ENCODE data around the gene SPR.

Gene SPR

GRCh38 chr2:72915320-72915906 is 28.2 kb downstream of the SPR start:
- no peak for DNase-seq (ENCODE audit: low read depth in 2 of 2)

DNA sequence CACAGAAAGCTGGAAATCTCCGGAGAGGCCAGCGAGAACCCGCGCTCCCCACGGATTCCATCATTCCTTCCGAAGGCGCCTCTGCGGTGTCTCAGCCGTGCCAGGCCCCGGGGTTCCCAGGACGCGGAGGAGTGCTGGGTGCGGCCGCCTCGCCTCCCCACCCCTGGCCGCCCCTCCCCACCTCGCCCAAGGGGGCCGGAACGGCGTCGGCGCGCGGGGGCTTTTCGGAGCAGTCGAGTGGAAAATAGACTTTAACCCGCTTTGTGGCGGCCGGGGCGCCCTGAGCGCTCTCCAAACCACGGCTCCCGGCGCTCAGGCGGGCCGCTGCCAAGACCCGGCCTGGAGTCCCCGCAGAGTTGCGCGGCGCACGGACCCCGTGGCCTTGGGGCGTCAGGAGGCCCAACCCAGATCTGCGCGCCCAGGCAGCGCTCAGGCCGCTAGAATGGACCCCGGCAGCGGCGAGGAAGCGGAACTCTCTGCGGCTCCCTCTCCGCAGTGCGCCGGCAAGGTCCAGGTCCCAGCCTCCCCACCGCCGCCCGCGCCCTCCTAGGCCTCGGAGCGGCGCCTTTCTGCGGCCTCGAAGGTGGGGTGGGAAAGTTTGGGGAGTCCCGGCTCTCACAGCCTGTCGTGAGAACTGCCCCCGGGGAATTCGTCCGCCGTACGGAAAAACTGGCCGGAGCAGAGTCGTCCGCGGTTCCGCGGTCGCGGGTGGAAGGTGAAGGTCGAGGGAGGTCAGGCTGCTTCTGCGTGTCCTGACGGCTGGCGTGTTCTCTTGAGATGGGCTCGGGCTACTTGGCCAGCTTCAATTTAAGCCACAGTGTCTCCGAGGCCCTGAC is 28.9 kb downstream of the SPR start:
- DNase-seq (ENCODE audit: low read depth in 2 of 2), result peak in 1 of 2 experiments; percentile 40

DNA sequence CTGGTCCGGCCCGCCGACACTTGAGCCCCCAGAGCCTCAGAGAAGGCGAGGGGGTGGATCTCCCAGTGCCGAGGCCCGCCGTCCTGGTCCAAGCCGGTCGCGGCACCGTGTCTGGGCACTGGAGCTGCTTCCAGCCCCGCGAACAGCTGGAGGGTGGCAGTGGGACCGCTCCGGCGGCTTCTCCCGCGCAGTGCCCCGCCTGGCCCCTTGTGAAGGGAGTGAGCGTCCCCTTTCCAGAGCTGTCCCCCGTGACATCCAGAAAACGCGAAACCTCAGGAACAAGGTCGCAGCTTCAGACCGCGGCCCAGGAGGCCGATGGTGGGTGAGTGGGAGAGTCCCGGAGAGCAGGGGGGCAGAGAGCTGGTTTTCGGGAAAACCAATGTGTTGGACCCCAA is 29.5 kb downstream of the SPR start:
- no peak for DNase-seq (ENCODE audit: low read depth in 2 of 2)

GRCh38 chr2:72917138-72917876 is 30.1 kb downstream of the SPR start, which contains the start of gene EMX1:
Gene EMX1 (plus strand): TSS chr2:72917519. CDS start chr2:72917853, 334 bp downstream.
- DNase-seq (ENCODE audit: low read depth in 2 of 2), result peak in 1 of 2 experiments; percentile 29

DNA sequence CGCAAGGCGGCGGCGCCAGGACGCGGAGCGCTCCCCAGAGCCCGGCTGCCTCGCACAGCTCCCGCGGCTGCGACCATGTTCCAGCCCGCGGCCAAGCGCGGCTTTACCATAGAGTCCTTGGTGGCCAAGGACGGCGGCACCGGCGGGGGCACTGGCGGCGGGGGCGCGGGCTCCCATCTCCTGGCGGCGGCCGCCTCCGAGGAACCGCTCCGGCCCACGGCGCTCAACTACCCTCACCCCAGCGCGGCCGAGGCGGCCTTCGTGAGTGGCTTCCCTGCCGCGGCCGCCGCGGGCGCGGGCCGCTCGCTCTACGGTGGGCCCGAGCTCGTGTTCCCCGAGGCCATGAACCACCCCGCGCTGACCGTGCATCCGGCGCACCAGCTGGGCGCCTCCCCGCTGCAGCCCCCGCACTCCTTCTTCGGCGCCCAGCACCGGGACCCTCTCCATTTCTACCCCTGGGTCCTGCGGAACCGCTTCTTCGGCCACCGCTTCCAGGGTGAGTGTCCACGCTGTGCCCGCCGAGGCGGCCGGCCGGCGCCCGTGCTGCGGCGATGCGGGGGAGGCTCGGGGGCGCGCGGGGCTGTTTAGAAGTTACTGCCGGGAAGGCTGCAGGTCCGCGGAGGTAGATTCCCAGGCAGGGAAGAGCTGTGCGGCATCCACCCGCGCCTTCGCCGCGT is 30.8 kb downstream of the SPR start:
- DNase-seq (ENCODE audit: low read depth in 2 of 2), result no peak

GRCh38 chr2:72919414-72920317 is 32.5 kb downstream of the SPR start:
- DNase-seq (ENCODE audit: low read depth in 2 of 2), result no peak

DNA sequence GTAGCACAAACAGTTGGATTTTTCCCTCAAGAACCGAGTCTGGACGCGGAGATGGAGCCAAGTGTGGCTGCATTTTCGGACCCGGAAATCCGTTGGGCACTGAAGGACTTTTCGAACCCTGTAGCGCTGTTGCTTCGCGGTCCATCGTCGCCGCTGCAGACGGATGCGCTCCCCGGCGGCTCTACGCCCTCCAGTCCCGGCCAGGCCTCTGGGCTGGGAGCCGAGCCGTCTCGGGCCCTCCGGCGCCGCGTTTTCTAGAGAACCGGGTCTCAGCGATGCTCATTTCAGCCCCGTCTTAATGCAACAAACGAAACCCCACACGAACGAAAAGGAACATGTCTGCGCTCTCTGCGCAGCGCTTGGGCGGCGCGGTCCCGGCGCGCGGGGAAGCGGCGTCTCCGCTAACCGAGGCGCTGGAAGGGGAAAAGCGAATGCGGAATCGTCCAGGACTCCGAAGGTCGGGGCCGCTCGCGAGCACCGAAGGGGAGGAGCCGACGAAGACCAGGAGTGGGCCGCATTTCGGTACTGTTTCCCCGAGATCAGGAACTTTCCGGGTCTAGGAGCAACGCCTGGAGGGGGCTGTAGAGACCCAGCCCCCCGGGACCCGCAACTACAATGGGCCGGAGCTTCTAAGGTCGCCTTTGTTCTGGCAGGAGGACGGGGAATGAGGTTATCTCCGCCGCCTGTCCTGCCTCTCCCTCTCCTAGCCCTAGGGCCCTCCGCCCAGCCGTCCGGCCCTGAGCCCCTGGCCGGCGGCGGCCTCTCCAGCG is 33.3 kb downstream of the SPR start:
- DNase-seq (ENCODE audit: low read depth in 2 of 2), result no peak

GRCh38 chr2:72921088-72921851 is 34.1 kb downstream of the SPR start:
- no peak for DNase-seq (ENCODE audit: low read depth in 2 of 2)

GRCh38 chr2:72921853-72922252 is 34.6 kb downstream of the SPR start:
- DNase-seq (ENCODE audit: low read depth in 2 of 2), result no peak

DNA sequence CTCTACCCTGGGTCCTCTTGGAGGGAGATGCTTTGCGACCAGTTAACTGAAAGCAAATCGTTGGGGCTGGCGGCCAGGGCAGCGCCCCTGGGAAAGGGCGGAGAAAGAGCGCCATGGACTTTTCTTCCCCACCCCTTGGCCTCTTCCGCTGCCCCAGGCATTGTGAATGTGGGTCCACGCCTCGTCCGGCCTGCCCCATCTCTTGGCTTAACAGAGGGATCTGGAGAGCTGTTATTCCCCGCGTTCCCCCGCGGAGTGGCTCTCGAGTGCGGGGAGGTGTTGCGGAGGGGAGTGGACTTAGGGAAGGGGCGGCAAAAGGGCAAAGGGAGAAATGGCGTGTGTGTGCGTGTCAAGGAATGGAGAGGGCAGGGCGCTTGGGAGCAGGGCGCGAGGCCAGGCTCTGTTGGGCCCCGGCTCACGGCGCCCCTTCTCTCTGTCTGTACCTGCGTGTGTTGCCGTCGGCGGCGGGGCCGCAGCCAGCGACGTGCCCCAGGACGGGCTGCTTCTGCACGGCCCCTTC is 36.7 kb downstream of the SPR start:
- no peak for DNase-seq (ENCODE audit: low read depth in 2 of 2)

DNA sequence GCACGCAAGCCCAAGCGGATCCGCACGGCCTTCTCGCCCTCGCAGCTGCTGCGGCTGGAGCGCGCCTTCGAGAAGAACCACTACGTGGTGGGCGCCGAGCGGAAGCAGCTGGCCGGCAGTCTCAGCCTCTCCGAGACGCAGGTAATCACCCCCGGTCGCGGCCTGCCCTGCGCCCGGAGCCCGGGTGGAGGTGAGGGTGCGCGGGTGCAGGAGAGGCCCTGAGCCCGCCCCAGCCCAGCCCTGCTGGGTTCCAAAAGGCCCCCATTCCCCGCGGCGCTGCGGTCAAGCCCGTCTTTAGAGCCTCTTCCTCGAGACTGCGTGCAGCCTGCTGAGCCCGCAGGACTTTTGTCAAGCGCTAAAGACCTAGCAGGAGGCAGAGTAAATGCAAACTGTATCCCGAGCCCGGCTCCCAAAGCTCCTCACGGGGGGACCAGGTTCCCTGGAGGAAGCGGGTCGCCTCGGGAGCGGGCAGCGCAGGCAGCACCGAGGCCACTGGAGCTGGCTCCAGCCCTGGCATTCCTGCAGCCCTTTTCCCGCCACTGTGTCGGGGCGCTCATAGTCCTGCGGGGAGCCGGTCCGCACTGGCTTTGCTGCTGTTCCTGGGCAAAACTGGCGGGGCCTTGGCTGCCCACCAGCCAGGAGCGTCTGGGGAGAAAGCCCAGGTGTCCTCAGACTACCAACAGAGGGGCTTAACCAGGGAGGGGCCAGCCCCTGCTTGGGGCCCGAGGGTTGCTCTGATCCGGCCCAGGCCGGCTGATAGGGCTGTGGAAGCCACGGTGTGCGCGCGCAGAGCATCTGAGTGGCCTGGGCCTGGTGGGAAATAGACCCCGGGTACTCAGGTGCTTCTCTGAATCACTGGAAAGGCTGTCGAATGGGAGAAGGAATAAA is 37.4 kb downstream of the SPR start:
- no peak for DNase-seq (ENCODE audit: low read depth in 2 of 2)

DNA sequence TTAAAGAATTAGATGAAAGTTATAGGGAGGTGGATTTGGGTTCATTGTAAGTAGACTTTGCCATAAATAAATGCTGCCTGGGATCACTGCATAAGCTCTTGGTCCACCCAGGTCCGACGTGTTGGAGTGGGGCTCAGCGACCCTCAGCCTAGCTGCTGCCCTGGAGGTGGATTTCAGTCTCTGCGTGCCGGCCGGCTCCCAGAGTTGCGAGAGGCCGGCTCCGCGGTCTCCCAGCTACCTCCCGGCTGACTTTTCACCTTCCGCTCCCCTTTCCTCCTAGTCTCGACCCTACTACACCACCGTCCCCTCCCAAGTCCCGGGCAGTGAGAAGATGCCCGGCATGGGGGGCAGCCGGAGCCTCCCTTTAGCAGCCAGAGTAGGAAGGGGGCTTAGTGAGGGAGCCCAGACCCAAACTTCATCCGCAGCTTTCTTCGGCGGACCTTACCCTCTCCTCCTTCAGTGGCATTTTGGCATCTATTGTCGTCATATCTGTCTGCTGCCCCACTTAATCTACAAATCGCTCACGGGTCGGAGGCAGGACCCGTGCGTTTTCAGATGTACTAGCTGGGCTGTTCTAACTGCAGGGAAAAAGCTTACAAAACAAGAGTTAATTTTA is 38.2 kb downstream of the SPR start:
- no peak for DNase-seq (ENCODE audit: low read depth in 2 of 2)

GRCh38 chr2:72926368-72926767 is 39.2 kb downstream of the SPR start:
- DNase-seq (ENCODE audit: low read depth in 2 of 2), result no peak

DNA sequence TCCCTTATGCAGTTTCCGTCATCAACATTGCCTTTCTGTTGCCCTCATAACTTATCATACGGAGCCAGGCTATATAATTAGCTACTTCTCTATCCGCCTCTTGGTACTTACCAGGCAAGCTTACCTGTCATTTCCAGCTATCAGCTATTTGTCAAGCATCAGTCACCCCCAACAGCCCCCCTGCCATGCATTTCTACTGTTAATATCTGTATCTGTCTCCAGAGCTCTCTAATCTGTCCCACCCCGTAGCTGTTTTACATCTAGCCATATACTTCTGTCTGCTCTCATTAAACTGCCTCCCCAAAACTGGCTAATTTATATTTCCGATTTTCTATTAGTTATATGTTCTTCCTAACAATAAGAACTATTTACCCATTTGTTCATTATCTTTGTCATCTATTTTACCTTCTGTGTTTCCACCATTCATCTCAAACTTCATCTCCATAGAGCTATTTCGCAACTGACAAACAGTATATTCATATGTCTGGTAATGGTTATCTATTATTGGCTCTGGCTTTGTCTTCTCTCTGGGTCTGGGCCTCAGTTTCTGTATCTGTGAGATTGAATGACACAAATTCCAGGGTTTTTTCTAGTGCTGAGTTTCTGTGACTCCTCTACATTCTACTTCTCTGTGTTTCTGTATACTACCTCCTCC is 39.7 kb downstream of the SPR start:
- DNase-seq (ENCODE audit: low read depth in 2 of 2), result no peak

DNA sequence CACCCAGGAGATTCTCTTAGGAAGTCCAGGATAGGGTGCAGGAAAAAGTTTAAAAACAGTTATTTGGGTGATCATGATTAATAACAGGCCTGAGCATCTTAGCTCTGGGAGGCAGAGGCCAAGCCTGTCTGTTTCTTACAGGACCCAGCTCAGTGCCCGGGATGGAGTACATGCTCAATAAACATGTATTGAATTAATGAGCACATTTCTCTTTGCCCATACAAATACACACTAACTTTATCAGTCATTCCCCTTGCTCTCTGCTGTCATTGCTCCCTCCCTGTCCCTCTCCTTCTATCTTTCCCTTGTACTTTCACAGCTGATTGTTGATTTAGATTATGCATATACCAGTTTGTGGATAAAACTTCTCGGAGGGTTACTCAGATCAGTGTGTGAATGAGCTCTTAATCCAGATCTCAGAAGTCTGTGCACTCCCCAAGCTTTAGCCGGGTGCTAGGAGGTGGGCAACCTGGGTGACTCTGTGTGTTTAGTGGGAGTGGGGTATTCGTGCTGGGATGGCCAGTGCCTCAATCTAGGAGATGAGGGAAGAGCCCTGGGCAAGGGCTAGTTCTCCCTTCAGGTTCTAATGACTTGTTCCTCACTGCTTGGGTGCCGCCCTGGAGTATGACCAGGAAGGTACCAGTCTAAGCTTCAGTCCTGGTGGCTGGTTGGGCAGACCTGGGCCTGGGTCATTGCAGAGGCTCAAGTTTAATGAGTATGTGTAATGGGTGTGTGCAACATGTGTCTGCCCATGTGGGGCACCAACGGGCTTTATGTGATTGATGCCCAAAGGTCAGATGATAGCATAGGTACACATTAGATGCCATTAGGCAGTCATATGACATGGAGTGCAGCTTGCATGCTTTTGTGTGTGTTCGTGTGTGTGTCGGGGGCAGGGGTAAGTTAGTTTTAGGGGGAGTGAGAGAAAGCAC is 40.7 kb downstream of the SPR start:
- no peak for DNase-seq (ENCODE audit: low read depth in 2 of 2)

DNA sequence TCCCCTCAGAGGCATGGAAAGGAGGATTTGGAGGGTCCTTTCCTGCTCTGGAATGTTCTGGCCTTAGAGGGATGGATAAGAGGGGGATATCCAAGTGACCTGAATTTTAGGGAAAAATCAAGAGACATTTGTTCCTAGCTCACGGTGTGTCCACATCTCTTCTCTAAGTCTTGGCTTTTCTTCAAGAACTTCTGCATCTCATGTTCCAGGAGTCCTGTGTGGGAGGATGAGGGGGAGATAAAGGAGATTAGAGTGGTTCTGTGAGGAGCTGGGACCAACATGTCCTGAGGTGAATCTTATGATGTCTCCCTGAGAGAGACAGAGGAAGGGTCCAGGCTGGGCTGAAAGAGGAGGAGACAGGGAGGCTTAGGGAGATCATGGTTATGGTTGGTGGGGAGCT is 41.8 kb downstream of the SPR start:
- no peak for DNase-seq (ENCODE audit: low read depth in 2 of 2)

Measured in stimulated activated CD4-positive, alpha-beta T cell treated with anti-CD3 and anti-CD28 coated beads, Interleukin-12 subunit alpha, Interleukin-12 subunit beta, amount 100 ng/mL, for 24 hours (primary cell).